HUES6 (cell line): ENCODE results near the gene VANGL1.

ENCODE experiments used
- H3K27ac ChIP-seq: 2 replicates; pipeline ENCODE4 v1.7.0; 2013; ENCODE audit warnings: low read depth, mild to moderate bottlenecking, low read length, inconsistent platforms
- H3K27me3 ChIP-seq: 2 replicates; pipeline ENCODE4 v1.6.1; 2013; ENCODE audit warnings: low read length; ENCODE audit not compliant: control insufficient read depth, insufficient read depth
- H3K36me3 ChIP-seq: 2 replicates; pipeline ENCODE4 v1.6.1; 2013; ENCODE audit warnings: low read length; ENCODE audit not compliant: control insufficient read depth, insufficient read depth
- H3K4me1 ChIP-seq: 2 replicates; pipeline ENCODE4 v1.6.1; 2013; ENCODE audit warnings: low read length; ENCODE audit not compliant: control insufficient read depth, insufficient read depth
- H3K4me3 ChIP-seq: 2 replicates; pipeline ENCODE4 v1.5.1; 2013; ENCODE audit warnings: low read depth, low read length
- H3K9ac ChIP-seq: one replicate; pipeline ENCODE4 v1.6.1; 2013; ENCODE audit warnings: mild to moderate bottlenecking, low read length
- H3K9me3 ChIP-seq: 2 replicates; pipeline ENCODE4 v1.6.1; 2013; ENCODE audit warnings: low read depth, low read length; ENCODE audit not compliant: control insufficient read depth, insufficient read depth

The VANGL1 gene

GRCh38 chr1:115705085-115705951 is 63.5 kb downstream of the VANGL1 start:
- Histone ChIP-seq H3K9me3 (no peaks in the 10 kb centered on the region), H3K4me3 (no peak overlapping the region), H3K4me1 (peaks cover 5% of the 10 kb centered on the region; the same call in 1 of the 2 replicates), H3K9ac (no peak overlapping the region), H3K27me3 (no peaks in the 10 kb centered on the region), H3K36me3 (no peaks in the 10 kb centered on the region), H3K27ac (no peak overlapping the region)

- no peaks in the 10 kb centered on the region for H3K27me3 ChIP-seq
- no peak overlapping the region for H3K9ac ChIP-seq
- H3K9me3 ChIP-seq: no peaks in the 10 kb centered on the region
- H3K4me1 ChIP-seq: peaks cover 5% of the 10 kb centered on the region; the same call in 1 of the 2 replicates
- H3K4me3 ChIP-seq: no peak overlapping the region
- no peaks in the 10 kb centered on the region for H3K36me3 ChIP-seq
- H3K27ac ChIP-seq: no peak overlapping the region
These were observed 64.2 kb downstream of the VANGL1 start for GRCh38 chr1:115705963-115706362.

DNA sequence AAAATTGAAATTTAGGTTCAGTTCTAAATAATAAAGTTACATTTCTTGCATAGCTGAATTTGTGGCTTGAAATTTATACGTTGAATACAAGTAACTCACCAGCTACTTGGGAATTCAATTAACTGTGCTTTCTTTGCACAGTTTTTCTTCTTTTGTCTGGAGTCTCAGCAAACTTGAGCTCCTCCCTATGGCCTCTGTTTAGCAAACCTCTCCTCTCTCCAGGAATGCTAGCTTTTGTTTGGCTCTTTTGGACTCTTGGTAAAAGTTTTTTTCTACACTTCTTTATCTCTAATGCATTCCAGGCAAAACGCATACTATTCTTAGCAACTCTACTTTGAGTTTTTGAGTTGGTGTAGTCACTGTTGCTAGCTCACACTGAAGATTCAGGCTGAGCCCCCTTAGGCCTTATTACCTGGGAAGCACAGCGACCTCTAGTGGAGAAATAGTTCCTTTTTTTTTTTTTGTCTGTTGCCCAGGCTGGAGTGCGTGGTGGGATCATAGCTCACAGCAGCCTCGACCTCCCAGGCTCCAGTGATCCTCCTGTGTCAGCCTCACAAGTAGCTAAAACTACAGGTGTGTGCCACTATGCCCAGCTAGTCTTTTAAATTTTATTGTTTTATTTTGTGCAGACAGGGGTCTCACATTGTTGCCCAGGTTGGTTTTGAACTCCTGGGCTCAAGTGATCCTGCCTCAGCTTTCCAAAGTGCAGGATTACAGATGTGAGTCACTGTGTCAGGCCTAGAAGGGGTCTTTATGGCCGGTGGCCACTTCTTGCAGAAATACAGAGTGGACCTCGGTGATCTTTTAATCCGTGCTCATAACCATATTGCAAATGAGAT is 65.0 kb downstream of the VANGL1 start:
- Histone ChIP-seq H3K27ac (no peak overlapping the region), H3K4me1 (peaks cover 5% of the 10 kb centered on the region; the same call in 1 of the 2 replicates), H3K4me3 (no peak overlapping the region), H3K9ac (no peak overlapping the region), H3K36me3 (no peaks in the 10 kb centered on the region), H3K27me3 (no peaks in the 10 kb centered on the region), H3K9me3 (no peaks in the 10 kb centered on the region)

- peaks cover 21% of the 10 kb centered on the region for H3K4me1 ChIP-seq
These were observed 69.3 kb downstream of the VANGL1 start for GRCh38 chr1:115710859-115711624.

DNA sequence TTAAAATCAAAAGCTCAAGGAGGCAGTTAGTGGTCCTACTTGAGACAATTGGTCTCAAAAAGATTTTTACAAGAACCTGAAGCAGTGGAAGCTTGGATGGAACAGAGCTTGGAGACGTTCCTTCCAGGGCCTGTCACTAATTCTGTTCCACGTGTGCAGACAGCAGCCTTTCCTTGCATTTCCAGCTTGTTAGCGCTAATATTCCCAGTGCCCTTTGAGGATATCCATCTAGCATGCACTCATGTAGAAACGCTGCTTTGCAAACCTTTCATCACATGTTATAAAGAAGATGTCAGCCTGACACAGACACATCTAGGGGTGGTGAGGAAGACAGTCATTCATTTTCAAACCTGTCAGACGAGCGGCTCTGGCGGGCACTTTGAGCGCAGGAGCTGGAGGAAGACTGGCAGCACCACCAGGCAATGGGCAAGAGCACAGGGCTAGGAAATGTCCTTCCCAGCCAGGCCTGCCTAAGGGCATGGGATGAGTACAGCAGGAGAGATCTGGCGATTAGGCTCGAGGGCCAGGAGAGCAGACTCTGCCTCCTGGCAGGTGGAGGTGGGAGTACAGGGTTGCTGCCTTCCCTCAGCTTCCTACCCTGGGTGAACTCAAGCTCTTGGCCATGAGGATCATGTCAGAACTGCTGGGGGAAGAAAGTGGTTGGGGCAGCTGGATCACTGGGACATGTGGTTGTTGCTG is 71.3 kb downstream of the VANGL1 start:
- H3K9ac ChIP-seq: no peak overlapping the region
- no peaks in the 10 kb centered on the region for H3K36me3 ChIP-seq
- H3K27me3 ChIP-seq: no peaks in the 10 kb centered on the region
- no peak overlapping the region for H3K27ac ChIP-seq
- no peaks in the 10 kb centered on the region for H3K9me3 ChIP-seq
- H3K4me3 ChIP-seq: no peak overlapping the region
- peaks cover 18% of the 10 kb centered on the region for H3K4me1 ChIP-seq

More at GRCh38 chr1:115710859-115711624, 69.3 kb downstream of the VANGL1 start:
- Histone ChIP-seq H3K4me3 (no peak overlapping the region), H3K9me3 (no peaks in the 10 kb centered on the region), H3K9ac (no peak overlapping the region), H3K36me3 (no peaks in the 10 kb centered on the region), H3K27ac (no peak overlapping the region), H3K27me3 (no peaks in the 10 kb centered on the region)

DNA sequence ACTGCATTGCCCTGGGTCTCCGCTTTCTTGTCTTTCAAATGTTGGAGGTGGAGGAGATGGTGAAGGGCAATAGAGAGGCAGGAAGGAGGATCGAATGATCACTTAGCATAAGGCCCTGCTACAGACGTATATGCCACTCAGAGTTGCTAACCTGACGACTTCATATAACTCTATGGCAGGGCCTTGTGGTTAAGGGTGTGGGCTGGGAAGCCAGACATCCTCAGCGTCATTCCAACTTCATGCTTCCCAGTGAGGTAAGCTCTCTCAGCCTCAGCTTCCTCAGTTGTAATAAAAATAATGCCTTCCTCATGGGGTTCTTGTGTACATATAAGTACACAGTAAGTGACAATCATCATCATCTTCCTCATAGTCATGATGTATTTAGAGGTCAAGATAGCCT is 72.1 kb downstream of the VANGL1 start:
- H3K4me3 ChIP-seq: no peak overlapping the region
- no peak overlapping the region for H3K27ac ChIP-seq

GRCh38 chr1:115714572-115715141 is 72.9 kb downstream of the VANGL1 start:
- H3K9me3 ChIP-seq: no peaks in the 10 kb centered on the region
- H3K4me3 ChIP-seq: no peak overlapping the region
- no peak overlapping the region for H3K27ac ChIP-seq
- no peaks in the 10 kb centered on the region for H3K36me3 ChIP-seq
- H3K4me1 ChIP-seq: peaks cover 18% of the 10 kb centered on the region
- H3K9ac ChIP-seq: no peak overlapping the region
- no peaks in the 10 kb centered on the region for H3K27me3 ChIP-seq

More for the DNA sequence above, 72.1 kb downstream of the VANGL1 start:
- Histone ChIP-seq H3K9ac (no peak overlapping the region), H3K27me3 (no peaks in the 10 kb centered on the region), H3K36me3 (no peaks in the 10 kb centered on the region), H3K9me3 (no peaks in the 10 kb centered on the region), H3K4me1 (peaks cover 18% of the 10 kb centered on the region)

DNA sequence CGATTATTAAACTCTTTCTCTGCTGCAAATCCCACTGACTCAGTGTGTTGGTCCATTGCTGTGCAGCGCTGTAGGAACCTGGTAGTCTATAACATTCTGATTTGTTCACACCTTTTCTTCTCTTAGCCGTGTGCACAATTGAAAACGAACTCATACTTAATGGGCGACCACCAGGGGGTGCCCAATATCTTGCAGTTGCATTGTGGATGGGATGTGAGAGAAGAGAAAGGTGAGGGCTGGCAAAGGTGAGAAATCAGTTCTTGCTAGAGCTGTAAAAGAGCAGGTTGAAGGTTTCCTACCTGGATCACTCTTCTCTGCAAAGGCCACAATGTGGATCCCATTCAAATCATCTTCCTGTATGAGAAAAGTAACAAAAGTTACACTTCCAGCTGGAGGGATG is 75.8 kb downstream of the VANGL1 start:
- H3K9ac ChIP-seq: no peak overlapping the region
- no peaks in the 10 kb centered on the region for H3K27me3 ChIP-seq
- H3K36me3 ChIP-seq: no peaks in the 10 kb centered on the region

GRCh38 chr1:115718011-115718754 is 76.4 kb downstream of the VANGL1 start:
- H3K27me3 ChIP-seq: no peaks in the 10 kb centered on the region
- H3K27ac ChIP-seq: no peak overlapping the region

More for the DNA sequence above, 75.8 kb downstream of the VANGL1 start:
- Histone ChIP-seq H3K4me1 (peaks cover 18% of the 10 kb centered on the region), H3K27ac (no peak overlapping the region), H3K9me3 (no peaks in the 10 kb centered on the region), H3K4me3 (no peak overlapping the region)

More at GRCh38 chr1:115718011-115718754, 76.4 kb downstream of the VANGL1 start:
- Histone ChIP-seq H3K4me3 (no peak overlapping the region), H3K4me1 (peaks cover 18% of the 10 kb centered on the region), H3K9me3 (no peaks in the 10 kb centered on the region), H3K36me3 (no peaks in the 10 kb centered on the region), H3K9ac (no peak overlapping the region)
